GM19193 (cell line): ENCODE results near the gene MRPL28.

ENCODE experiments used
- POLR2A ChIP-seq: IDR thresholded peaks from 4 replicates; pipeline ENCODE4 v1.6.1; 2011; ENCODE audit not compliant: insufficient read depth, insufficient read length; ENCODE audit errors: extremely low read depth

Gene MRPL28

DNA sequence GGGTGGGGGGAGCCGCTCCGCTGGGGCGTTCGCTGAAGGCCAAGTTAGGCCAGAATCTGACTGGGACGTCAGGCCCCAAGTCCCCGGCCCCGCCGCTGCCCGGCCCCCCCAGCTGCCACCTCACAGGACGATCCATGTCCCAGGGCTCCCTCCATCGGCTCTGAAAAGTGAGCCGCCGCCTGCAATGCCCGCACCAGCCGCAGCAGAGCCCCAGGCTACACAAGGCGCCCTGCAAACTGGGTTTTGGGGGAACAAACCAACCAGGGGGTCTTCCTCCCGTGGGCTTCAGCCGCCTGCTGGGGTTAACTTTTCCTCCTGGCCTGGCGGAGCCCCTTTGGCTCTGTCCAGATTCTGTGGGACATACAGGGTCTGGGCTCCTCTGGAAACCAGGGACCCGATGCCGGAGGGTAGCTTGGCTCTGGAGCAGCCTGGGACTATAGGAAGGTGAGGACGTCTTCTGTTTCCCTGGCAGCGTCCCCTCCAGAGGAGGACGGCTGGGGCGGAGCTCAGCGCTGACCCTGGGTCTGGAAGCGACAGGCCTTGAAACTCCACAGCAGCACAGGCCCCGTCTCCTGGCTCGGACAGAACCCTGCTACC, 27.5 kb upstream of the MRPL28 start:
- TF ChIP-seq POLR2A = no peak

- TF ChIP-seq POLR2A = peak; percentile 44
Measured at GRCh38 chr16:397135-397661, 26.9 kb upstream of the MRPL28 start, which contains the start of gene NME4. TSS of gene NME4 (plus strand) at chr16:397199. CDS start at chr16:397223, 24 bp downstream.

DNA sequence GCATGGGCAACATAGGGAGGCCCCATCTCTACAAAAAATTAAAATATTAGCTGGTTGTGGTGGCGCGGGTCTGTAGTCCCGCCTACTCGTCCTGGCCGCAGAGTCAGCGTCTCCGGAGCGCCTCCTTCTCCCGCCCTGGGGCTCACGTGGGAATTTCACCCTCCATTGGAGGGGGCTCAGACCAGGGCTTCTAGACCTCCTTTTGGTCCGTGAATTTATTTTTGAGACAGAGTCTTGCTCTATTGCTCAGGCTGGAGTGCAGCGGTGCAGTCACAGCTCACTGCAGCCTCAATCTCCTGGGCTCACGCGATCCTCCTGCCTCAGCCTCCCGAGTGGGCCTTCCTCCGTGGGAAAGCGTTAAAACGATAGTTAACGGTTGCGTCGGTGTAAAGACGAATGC, 26.3 kb upstream of the MRPL28 start:
- no peak for TF ChIP-seq POLR2A

DNA sequence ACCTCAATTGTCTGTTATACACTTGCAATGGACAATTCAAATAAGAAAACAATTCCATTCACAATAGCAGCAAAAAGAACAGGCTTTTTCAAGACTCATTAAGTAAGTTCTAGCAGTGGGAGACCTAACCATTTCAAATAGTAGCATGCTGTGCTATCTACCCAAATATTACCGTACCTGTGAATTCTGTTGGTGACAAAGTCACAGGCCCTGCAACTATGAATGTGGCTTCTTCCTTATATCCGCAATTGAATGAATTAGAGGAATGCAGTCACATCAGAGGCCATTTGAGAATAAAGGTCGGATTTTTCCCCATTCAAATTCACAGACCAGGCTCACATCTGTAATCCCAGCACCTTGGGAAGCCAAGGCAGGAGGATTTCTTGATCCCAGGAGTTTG, 25.9 kb upstream of the MRPL28 start:
- TF ChIP-seq POLR2A = no peak

DNA sequence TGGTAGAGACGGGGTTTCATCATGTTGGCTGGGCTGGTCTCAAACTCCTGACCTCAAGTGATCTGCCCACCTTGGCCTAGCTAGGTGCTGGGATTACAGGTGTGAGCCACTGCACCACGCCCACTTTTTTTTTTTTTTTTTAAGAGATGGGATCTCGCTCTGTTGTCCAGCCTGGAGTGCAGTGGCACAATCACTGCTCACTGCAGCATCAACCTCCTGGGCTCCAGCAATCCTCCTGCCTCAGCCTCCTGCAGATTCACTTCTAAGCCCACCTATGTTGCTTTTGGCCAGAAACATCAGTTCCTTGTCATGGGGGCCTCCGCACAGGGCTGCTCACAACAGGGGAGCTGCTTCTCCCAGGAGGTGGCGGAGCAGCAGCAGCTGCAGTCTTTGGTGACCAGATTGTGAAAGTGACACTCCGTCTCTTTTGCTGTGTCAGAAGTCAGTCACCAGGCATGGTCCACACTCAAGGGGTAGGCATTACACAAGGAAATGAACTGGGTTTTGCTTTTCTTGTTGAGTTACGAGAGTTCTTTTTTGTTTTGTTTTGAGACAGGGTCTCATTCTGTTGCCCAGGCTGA, 22.2 kb upstream of the MRPL28 start:
- TF ChIP-seq POLR2A = no peak

DNA sequence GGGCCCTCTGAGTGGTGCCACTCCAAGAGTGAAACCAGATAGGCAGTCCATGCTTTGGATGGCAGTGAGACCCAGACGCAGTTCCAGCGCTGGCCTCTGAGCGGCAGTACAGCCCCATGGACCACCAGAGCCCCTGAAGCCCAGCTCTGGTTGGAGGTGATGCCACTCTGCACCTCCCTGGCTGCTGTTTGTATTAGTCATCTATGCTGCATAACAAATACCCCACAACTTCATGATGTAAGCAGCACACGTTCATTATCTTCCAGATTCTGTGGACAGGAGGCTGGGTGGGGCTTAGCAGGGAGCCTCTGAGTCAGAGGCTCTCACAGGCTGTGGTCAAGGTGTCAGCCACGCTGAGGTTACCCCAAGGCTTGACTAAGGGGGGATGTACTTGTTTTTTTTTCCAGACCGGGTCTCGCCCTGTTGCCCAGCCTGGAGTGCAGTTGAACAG, 21.6 kb upstream of the MRPL28 start:
- TF ChIP-seq POLR2A = no peak

DNA sequence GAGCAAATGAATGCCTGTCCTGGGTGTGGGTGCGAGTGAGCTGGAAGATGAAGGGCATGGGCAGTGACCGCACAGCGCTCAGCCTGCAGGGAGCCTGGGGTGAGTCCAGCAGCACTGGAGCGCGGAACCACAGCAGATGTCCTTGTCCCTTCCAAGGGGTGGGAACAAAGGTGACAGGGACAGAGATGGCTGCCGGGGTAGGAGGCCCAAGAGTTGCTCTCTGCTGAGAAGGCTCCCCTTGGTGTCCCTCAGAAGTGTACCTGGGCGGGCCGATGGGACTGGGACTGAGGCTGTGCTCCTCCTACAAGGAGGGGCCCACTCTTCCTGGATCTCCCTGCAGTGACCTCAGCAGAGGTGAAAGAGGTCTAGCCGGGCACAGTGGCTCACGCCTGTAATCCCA, 19.0 kb upstream of the MRPL28 start:
- no peak for TF ChIP-seq POLR2A

GRCh38 chr16:386641-387156, 16.4 kb upstream of the MRPL28 start:
- TF ChIP-seq POLR2A = no peak

DNA sequence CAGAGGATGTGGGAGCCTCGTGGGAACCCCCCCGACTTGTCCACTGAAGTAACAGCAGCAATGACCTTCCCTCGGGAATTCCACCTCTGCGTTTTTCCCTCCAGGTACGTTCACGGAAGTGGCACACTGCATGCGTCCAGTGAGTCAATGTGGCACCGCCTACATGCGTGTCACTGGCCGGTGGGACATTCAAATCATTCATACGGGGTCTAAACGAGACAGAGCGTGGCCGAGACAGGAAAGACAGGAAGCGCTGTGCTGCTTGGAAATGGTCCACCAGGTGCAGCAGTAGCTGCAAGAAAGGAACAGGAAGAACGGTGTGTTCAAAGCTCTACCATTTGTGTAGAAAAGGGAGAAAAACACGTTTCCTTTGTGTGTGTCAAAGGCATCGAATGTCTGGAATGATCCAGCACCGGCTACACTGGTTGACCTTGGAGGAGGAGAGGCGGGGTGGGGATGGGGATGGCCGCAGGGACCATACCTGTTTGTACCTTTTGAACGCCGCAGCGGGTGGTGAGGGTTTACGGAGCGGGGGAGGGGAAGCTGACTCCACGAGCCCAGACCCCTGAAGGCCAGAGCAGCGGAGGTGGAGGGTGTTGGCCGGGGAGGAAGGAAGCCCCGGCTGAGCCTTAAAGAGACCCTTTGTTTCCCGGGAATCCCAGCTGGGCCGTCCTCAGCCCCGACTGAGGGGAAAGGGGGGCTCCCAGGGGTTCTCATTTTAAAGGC, 13.2 kb upstream of the MRPL28 start:
- TF ChIP-seq POLR2A = peak; percentile 50

DNA sequence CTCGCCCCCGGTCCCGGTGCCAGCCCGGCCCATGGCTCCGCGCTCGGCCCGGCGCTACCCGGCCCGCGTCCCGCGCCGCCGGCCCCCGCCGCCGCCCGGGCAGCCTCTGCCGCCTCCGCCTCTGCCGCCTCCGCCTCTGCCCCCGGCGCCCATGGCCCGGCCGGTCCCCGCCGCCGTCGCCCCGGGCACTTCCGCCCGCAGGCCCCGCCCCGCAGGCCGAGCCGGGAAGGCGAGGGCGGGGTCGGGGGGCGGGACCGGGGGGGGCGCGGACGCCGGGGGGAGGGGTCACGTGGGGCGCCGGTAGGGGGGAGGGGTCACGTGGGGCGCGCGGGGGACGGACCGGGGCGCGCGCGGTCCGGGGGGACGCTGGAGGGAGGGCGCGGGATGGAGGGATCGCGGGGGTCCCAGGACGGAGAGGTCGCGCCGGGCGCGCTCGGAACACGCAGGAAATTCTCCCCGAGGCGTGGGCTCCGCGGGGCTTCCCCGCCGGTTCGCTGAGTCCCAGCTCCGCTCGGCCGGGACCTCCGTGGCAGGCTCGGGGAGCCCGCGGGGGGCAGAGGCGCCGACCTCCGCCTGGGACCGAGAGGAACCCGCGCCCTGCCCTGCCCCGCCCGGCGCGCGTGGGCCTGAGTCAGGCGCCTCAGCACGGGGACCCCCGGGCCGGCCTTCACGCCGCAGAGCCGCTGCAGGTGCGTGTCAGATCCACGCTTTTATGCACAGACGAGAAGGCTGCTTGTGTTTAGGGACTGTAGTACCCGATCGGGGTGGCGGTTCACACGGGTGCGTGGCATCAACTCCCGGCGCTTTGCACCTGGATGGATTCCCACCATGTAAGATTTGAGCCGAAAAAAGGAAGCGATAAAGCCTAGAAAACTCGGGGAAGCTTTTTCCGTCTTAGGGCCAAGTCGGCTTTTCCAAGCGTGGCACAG, 11.7 kb upstream of the MRPL28 start, which contains the start of gene PGAP6:
Gene PGAP6, minus strand, starts transcription at position 190 of the 929 bp plus-strand sequence. Its CDS starts 157 bp downstream, at position 33.
- TF ChIP-seq POLR2A = peak; percentile 61

DNA sequence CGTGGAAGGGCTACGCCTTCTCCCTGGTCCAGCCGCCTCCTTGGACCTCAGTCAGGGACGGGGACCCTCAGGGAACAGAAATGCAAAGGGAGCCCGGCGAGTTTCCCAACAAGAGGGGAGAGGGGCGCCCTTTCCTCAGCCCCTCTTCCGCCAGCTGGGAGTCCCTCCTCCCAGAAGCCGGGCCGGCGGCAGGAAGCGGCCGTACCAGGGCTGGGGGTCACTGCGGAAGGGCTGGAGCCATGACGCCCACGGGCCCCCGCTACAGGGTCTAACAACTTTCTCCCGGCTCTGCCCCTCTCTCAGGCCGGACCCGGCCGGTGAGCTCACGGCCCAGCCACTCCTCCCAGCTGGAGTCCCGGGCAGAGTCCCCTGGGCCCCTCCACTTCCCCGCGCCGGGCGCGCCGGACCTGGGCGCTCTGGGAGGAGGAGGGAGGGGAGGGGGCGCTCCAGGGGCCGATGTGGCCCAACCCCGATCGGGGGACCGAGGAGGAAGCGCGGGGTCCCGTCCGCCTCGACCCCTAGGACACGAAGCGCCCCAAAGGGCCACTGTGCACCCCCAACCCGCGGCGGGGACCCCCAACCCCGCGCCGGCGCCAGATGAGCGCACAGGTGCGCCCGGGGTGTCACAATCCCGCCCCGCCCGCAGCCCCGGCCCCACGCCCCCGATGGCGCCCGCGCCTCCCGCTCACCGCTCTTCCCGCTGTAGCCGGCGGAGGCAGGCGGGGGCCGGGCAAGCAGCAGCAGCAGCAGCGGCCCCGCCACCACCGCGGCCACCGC, 10.9 kb upstream of the MRPL28 start:
- TF ChIP-seq POLR2A = no peak

DNA sequence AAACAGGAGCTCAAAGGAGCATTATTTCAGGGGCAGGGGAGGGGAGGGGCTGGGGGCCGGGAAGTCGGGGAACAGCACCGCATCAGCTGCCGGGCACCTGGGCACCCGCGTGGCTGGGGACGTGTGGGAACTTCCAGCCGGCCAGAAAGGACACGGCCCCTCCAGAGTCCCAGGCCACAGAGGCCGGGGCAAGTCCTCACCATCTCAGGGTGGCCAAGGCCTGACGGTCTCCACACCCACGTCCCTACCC, 10.3 kb upstream of the MRPL28 start:
- no peak for TF ChIP-seq POLR2A

DNA sequence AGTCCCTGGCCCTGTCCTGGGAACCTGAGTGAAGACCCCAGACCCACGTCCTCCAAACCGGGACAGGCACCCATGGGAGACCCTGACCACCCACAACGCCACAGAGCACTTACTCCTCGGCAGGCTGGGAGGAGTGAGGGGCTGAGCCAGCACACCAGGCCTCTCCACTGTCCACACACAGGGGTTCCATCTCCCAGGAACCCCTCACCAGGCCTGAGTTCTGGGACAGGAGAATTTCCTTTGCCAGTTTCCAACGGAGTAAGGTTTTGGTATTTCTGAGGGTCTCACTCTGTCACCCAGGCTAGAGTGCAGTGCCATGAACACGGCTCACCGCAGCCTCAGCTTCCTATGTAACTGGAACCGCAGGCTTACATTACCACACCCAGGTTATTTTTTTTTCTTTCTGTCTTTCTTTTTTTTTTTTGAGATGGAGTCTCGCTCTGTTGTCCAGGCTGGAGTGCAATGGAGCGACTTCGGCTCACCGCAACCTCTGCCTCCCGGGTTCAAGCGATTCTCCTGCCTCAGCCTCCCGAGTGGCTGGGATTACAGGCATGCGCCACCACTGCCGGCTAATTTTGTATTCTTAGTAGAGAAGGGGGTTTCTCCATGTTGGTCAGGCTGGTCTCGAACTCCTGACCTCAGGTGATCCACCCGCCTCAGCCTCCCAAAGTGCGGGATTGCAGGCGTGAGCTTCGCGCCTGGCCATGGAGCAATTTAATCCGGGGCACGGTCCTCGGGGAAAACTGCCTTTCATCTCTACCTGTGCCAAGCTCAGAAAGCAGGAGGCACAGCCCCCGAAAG, 9.8 kb upstream of the MRPL28 start:
- TF ChIP-seq POLR2A = no peak
